HCT116 (cell line): ENCODE measurements around the gene MROH7. TPM values are rescaled to one million over a fixed set of nuclear protein-coding genes. Genes with fewer than 3 reads are reported as not detected.

Experiments
- ATAC-seq: fragments of 200-7000 bp; cut with Tn5 transposase; 2 replicates; pipeline ENCODE4 v1.9.1; 2020; ENCODE audit warnings: mild to moderate bottlenecking, moderate library complexity
- BruUV-seq: library from RNA; stranded (reverse); fragments of 400-500 nt; replicated peaks from 2 replicates; lab custom pipeline; 2021; lab: Mats Ljungman, UMichigan
- CTCF ChIA-PET: fragments of 300-600 bp; sonication (Branson Sonifier 250); formaldehyde crosslinking; loops from one replicate; lab custom pipeline; 2021; ENCODE audit warnings: antibody characterized with exemption; lab: Charles Lee
- POLR2A ChIA-PET: fragments of 300-600, 350-600 bp; sonication (Branson Sonifier 250); formaldehyde crosslinking; loops from one replicate; lab custom pipeline; 2021; ENCODE audit warnings: antibody characterized with exemption; lab: Charles Lee
- RAD21 ChIA-PET, 2 experiments: fragments of 300-600 bp; sonication (Branson Sonifier 250); formaldehyde crosslinking; loops; one replicate each; lab custom pipeline; 2023; ENCODE audit warnings: low total read pairs in 2 of 2; ENCODE audit not compliant: uncharacterized antibody in 2 of 2, unreplicated experiment in 2 of 2, low non-redundant PET in 1 of 2; lab: Charles Lee
- DNase-seq: peaks from one replicate; pipeline ENCODE4 v3.0.0-alpha.2; 2010; ENCODE audit warnings: low read depth, low spot score
- H2AFZ ChIP-seq: fragments of 200-600 bp; shearing (Covaris generic), sonication (generic); 2 replicates; pipeline ENCODE4 v1.6.1; 2017; ENCODE audit warnings: low read depth, mixed run types, mixed read lengths, antibody characterized with exemption, low read length; ENCODE audit not compliant: poor library complexity, severe bottlenecking
- H3K27ac ChIP-seq: 2 replicates; pipeline ENCODE4 v1.5.1; 2012; ENCODE audit warnings: low read depth, low read length
- H3K27me3 ChIP-seq: fragments of 200-600 bp; sonication (generic); 2 replicates; pipeline ENCODE4 v1.6.1; 2016; ENCODE audit warnings: mixed run types, low read length, mixed read lengths; ENCODE audit not compliant: insufficient read depth
- H3K36me3 ChIP-seq, 2 experiments: fragments of 200-500 bp in 1 of 2; fragments of 200-600 bp in 1 of 2; sonication (Bioruptor generic) in 1 of 2; sonication (generic) in 1 of 2; 2 replicates each; pipeline versions ENCODE4 v1.5.1 to v1.6.1; 2014 to 2016; ENCODE audit warnings: low read length in 2 of 2, inconsistent platforms in 1 of 2, mixed read lengths in 1 of 2, mixed run types in 1 of 2; ENCODE audit not compliant: insufficient read depth in 2 of 2, control insufficient read depth in 1 of 2
- H3K4me1 ChIP-seq, 2 experiments: fragments of 200-600 bp in 1 of 2; sonication (generic) in 1 of 2; 2 replicates each; pipeline versions ENCODE4 v1.5.1 to v1.6.1; 2012 to 2017; ENCODE audit warnings: low read length in 2 of 2, inconsistent platforms in 1 of 2, mild to moderate bottlenecking in 1 of 2, mixed read lengths in 1 of 2, mixed run types in 1 of 2, moderate library complexity in 1 of 2; ENCODE audit not compliant: insufficient read depth in 2 of 2, control insufficient read depth in 1 of 2
- H3K4me2 ChIP-seq: fragments of 200-600 bp; sonication (generic); 2 replicates; pipeline ENCODE4 v1.6.1; 2017; ENCODE audit warnings: mixed run types, low read length, mixed read lengths
- H3K4me3 ChIP-seq, 2 experiments: fragments of 200-600 bp in 1 of 2; sonication (generic) in 1 of 2; replicated peaks in 1 of 2; 2 replicates each; pipeline ENCODE4 v1.5.1; 2011 to 2016; ENCODE audit warnings: low read length in 2 of 2, control low read depth in 1 of 2, low read depth in 1 of 2, mild to moderate bottlenecking in 1 of 2, mixed read lengths in 1 of 2, mixed run types in 1 of 2
- H3K79me2 ChIP-seq: fragments of 200-600 bp; sonication (generic); 2 replicates; pipeline ENCODE4 v1.6.1; 2017; ENCODE audit warnings: mild to moderate bottlenecking, mixed run types, low read length, moderate library complexity, mixed read lengths; ENCODE audit not compliant: insufficient read depth
- H3K9ac ChIP-seq: fragments of 200-600 bp; sonication (generic); 2 replicates; pipeline ENCODE4 v1.6.1; 2016; ENCODE audit warnings: low read length, mixed read lengths
- H3K9me2 ChIP-seq: fragments of 200-600 bp; sonication (generic), shearing (Covaris generic); 2 replicates; pipeline ENCODE4 v1.6.1; 2017; ENCODE audit warnings: mixed run types, mild to moderate bottlenecking, moderate library complexity; ENCODE audit not compliant: insufficient read depth
- H3K9me3 ChIP-seq, 2 experiments: fragments of 200-500 bp in 1 of 2; fragments of 200-600 bp in 1 of 2; sonication (Bioruptor generic) in 1 of 2; sonication (generic) in 1 of 2; 2 replicates each; pipeline ENCODE4 v1.6.1; 2014 to 2017; ENCODE audit warnings: low read length in 2 of 2, mixed read lengths in 2 of 2, inconsistent platforms in 1 of 2, low read depth in 1 of 2, mild to moderate bottlenecking in 1 of 2, mixed run types in 1 of 2, moderate library complexity in 1 of 2; ENCODE audit not compliant: control insufficient read depth in 1 of 2, insufficient read depth in 1 of 2
- H4K20me1 ChIP-seq: fragments of 200-600 bp; sonication (generic), shearing (Covaris generic); 2 replicates; pipeline ENCODE4 v1.6.1; 2017; ENCODE audit warnings: mixed run types, mild to moderate bottlenecking, moderate library complexity; ENCODE audit not compliant: insufficient read depth
- CBX3 ChIP-seq: IDR thresholded peaks from 2 replicates; pipeline ENCODE4 v1.6.1; 2012; ENCODE audit warnings: low read depth
- CEBPB ChIP-seq: IDR thresholded peaks from 2 replicates; pipeline ENCODE4 v1.6.1; 2012; ENCODE audit warnings: low read depth
- EGR1 ChIP-seq: IDR thresholded peaks from 2 replicates; pipeline ENCODE4 v1.6.1; 2012; ENCODE audit warnings: low read depth
- ELF1 ChIP-seq: IDR thresholded peaks from 2 replicates; pipeline ENCODE4 v1.6.1; 2012; ENCODE audit warnings: low read depth, borderline replicate concordance
- EZH2 ChIP-seq: fragments of 200-600 bp; sonication (generic); IDR thresholded peaks from 2 replicates; pipeline ENCODE4 v1.6.1; 2017; ENCODE audit warnings: antibody characterized with exemption, mixed run types
- EZH2phosphoT487 ChIP-seq: fragments of 200-600 bp; IDR thresholded peaks from 2 replicates; pipeline ENCODE4 v1.6.1; 2018; ENCODE audit warnings: antibody characterized with exemption, borderline replicate concordance
- JUND ChIP-seq: IDR thresholded peaks from 2 replicates; pipeline ENCODE4 v1.6.1; 2012
- POLR2A ChIP-seq: IDR thresholded peaks from 2 replicates; pipeline ENCODE4 v1.7.0; 2011; ENCODE audit warnings: borderline replicate concordance; ENCODE audit not compliant: insufficient read depth, insufficient read length; ENCODE audit errors: extremely low read depth
- POLR2AphosphoS5 ChIP-seq: IDR thresholded peaks from 2 replicates; pipeline ENCODE4 v1.6.1; 2011; ENCODE audit warnings: mild to moderate bottlenecking, low read depth, low read length, moderate library complexity
- SIN3A ChIP-seq: IDR thresholded peaks from 2 replicates; pipeline ENCODE4 v1.6.1; 2012; ENCODE audit warnings: low read depth
- SRF ChIP-seq: IDR thresholded peaks from 2 replicates; pipeline ENCODE4 v1.6.1; 2012; ENCODE audit warnings: low read depth
- YY1 ChIP-seq: IDR thresholded peaks from 2 replicates; pipeline ENCODE4 v1.6.1; 2011; ENCODE audit warnings: low read length, low read depth, moderate library complexity, mild to moderate bottlenecking; ENCODE audit not compliant: insufficient replicate concordance; ENCODE audit errors: extremely low read depth
- ZFX ChIP-seq: fragments of 450-650 bp; IDR thresholded peaks from 2 replicates; pipeline ENCODE4 v1.6.1; 2017
- ZNF274 ChIP-seq: fragments of 200-500 bp; sonication (Bioruptor generic); IDR thresholded peaks from 2 replicates; pipeline ENCODE4 v1.6.1; 2014; ENCODE audit warnings: mild to moderate bottlenecking, low read depth, low read length, inconsistent platforms
- intact Hi-C: fragments of 100-400 bp; cut with micrococcal nuclease; formaldehyde crosslinking; loops from 2 replicates; pipeline ENCODE4 v1.10.0; 2022
- total RNA-seq: library from RNA; stranded (reverse); gene quantifications from one replicate; pipeline ENCODE4 v1.2.1, GENCODE V29; 2021; ENCODE audit not compliant: unreplicated experiment
- TF ChIP-seq, protein P1 (sequence below), 3 experiments: fragments of 200-600 bp in 1 of 3; sonication (generic) in 1 of 3; IDR thresholded peaks in 2 of 3; conservative IDR thresholded peaks in 1 of 3; 2 replicates each; pipeline ENCODE4 v1.5.1; 2012 to 2017; ENCODE audit warnings: low read depth in 2 of 3, low read length in 2 of 3, antibody characterized with exemption in 1 of 3, borderline replicate concordance in 1 of 3, control low read depth in 1 of 3, mild to moderate bottlenecking in 1 of 3, mixed read lengths in 1 of 3, mixed run types in 1 of 3, moderate library complexity in 1 of 3; ENCODE audit not compliant: insufficient read depth in 1 of 3
- TF ChIP-seq, protein P2 (sequence below): IDR thresholded peaks from 2 replicates; pipeline ENCODE4 v1.6.1; 2011; ENCODE audit warnings: mild to moderate bottlenecking, low read length, moderate library complexity; ENCODE audit not compliant: insufficient replicate concordance; ENCODE audit errors: extremely low read depth
- TF ChIP-seq, protein P3 (sequence below): IDR thresholded peaks from 2 replicates; pipeline ENCODE4 v1.6.1; 2012; ENCODE audit warnings: low read depth
- TF ChIP-seq, protein P4 (sequence below): IDR thresholded peaks from 2 replicates; pipeline ENCODE4 v1.6.1; 2012

Gene MROH7
- total RNA-seq, 1 experiment from 2014 or later, result 1.1 TPM

DNA sequence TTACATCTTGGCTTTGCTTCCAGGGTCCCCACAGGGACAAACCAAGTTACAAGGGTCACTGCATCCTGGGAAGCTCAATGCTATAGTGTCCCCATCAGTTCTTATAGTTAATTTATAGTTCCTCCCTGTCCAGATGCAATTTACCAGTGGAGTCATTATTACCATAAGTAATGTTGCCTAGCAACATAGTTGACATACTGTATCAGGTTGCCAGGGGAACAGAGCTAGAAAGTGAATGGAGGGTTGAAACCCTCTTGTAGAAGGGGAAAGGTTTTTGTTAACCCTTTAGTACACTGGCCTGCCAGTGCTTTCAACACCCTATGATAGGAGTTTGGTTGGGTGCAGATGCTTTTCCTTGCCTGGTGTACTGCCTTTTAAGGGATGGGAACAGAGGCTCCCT, 39.8 kb downstream of the MROH7 start:
- no peak for ATAC-seq
- H3K36me3 ChIP-seq, result no peaks in the 10 kb centered on the region
- H3K9me3 ChIP-seq, result no peaks in the 10 kb centered on the region
- no peaks in the 10 kb centered on the region for H3K79me2 ChIP-seq
- no peak overlapping the region for H3K4me2 ChIP-seq
- POLR2A ChIA-PET, result no interaction called here
- TF ChIP-seq CEBPB (no peak), ZNF274 (no peak), EZH2 (no peak), EGR1 (no peak), POLR2A (no peak), EZH2phosphoT487 (no peak), YY1 (no peak), POLR2AphosphoS5 (no peak), CBX3 (no peak), SRF (no peak), ZFX (no peak), SIN3A (no peak), ELF1 (no peak), JUND (no peak)
- TF ChIP-seq, protein P1, sequence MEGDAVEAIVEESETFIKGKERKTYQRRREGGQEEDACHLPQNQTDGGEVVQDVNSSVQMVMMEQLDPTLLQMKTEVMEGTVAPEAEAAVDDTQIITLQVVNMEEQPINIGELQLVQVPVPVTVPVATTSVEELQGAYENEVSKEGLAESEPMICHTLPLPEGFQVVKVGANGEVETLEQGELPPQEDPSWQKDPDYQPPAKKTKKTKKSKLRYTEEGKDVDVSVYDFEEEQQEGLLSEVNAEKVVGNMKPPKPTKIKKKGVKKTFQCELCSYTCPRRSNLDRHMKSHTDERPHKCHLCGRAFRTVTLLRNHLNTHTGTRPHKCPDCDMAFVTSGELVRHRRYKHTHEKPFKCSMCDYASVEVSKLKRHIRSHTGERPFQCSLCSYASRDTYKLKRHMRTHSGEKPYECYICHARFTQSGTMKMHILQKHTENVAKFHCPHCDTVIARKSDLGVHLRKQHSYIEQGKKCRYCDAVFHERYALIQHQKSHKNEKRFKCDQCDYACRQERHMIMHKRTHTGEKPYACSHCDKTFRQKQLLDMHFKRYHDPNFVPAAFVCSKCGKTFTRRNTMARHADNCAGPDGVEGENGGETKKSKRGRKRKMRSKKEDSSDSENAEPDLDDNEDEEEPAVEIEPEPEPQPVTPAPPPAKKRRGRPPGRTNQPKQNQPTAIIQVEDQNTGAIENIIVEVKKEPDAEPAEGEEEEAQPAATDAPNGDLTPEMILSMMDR (IDR thresholded peaks at IDR 0.05 in 2 of 3, conservative IDR thresholded peaks at IDR 0.05 in 1 of 3; ENCODE audit: borderline replicate concordance in 1 of 3, insufficient read depth in 1 of 3, low read depth in 2 of 3, low read length in 2 of 3), result no peak
- TF ChIP-seq, protein P2, sequence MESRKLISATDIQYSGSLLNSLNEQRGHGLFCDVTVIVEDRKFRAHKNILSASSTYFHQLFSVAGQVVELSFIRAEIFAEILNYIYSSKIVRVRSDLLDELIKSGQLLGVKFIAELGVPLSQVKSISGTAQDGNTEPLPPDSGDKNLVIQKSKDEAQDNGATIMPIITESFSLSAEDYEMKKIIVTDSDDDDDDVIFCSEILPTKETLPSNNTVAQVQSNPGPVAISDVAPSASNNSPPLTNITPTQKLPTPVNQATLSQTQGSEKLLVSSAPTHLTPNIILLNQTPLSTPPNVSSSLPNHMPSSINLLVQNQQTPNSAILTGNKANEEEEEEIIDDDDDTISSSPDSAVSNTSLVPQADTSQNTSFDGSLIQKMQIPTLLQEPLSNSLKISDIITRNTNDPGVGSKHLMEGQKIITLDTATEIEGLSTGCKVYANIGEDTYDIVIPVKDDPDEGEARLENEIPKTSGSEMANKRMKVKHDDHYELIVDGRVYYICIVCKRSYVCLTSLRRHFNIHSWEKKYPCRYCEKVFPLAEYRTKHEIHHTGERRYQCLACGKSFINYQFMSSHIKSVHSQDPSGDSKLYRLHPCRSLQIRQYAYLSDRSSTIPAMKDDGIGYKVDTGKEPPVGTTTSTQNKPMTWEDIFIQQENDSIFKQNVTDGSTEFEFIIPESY, result no peak
- TF ChIP-seq, protein P3, sequence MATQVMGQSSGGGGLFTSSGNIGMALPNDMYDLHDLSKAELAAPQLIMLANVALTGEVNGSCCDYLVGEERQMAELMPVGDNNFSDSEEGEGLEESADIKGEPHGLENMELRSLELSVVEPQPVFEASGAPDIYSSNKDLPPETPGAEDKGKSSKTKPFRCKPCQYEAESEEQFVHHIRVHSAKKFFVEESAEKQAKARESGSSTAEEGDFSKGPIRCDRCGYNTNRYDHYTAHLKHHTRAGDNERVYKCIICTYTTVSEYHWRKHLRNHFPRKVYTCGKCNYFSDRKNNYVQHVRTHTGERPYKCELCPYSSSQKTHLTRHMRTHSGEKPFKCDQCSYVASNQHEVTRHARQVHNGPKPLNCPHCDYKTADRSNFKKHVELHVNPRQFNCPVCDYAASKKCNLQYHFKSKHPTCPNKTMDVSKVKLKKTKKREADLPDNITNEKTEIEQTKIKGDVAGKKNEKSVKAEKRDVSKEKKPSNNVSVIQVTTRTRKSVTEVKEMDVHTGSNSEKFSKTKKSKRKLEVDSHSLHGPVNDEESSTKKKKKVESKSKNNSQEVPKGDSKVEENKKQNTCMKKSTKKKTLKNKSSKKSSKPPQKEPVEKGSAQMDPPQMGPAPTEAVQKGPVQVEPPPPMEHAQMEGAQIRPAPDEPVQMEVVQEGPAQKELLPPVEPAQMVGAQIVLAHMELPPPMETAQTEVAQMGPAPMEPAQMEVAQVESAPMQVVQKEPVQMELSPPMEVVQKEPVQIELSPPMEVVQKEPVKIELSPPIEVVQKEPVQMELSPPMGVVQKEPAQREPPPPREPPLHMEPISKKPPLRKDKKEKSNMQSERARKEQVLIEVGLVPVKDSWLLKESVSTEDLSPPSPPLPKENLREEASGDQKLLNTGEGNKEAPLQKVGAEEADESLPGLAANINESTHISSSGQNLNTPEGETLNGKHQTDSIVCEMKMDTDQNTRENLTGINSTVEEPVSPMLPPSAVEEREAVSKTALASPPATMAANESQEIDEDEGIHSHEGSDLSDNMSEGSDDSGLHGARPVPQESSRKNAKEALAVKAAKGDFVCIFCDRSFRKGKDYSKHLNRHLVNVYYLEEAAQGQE, result no peak
- TF ChIP-seq, protein P4, sequence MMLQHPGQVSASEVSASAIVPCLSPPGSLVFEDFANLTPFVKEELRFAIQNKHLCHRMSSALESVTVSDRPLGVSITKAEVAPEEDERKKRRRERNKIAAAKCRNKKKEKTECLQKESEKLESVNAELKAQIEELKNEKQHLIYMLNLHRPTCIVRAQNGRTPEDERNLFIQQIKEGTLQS, result no peak
- TF ChIP-seq, all 23 proteins: peak for 0
- ChIA-PET CTCF (no interaction called here), RAD21 (no interaction called here)
- Histone ChIP-seq H3K9me2 (no peaks in the 10 kb centered on the region), H3K4me3 (no peak overlapping the region), H3K27ac (no peak overlapping the region), H3K4me1 (no peaks in the 10 kb centered on the region), H3K9ac (no peak overlapping the region), H4K20me1 (no peaks in the 10 kb centered on the region), H3K27me3 (no peaks in the 10 kb centered on the region), H2AFZ (no peak overlapping the region)
- DNase-seq, result no peak
- intact Hi-C loops, result no loop called here
- no TSS peak for BruUV-seq
